Measurements from ENCODE around the gene NTN4.
"Not testable (repeated sequence)": the region's sequence is repeated elsewhere in the genome, so short reads cannot be mapped to it uniquely, and the experiment has no call there.

The NTN4 gene

GRCh38 chr12:95790033-95790916, at the start of gene NTN4:
Gene NTN4 (minus strand): TSS chr12:95790764. CDS start chr12:95790309, 455 bp downstream.
- DNase-seq, result no peak

DNA sequence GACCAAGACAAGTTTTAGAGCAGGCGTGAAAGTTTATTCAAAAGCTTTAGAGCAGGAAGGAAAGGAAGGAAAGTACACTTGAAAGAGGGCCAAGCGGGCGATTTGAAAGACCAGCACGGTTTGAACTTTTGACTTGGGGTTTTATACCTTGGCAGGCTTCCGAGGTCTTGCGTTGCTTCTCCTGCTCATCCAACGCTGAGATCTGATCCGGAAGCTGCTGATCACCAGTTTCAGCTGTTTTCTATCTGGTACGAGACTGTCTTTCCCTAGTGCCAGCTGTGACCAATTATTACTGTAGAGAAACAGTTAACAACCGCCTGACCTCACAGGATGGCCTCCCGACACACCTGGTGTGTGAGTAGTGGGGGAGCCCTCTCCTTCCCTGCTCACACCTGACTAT, 47.6 kb upstream of the NTN4 start:
- DNase-seq, result no peak

- no peak for DNase-seq
Observed at GRCh38 chr12:95837240-95838038, 46.9 kb upstream of the NTN4 start.

DNA sequence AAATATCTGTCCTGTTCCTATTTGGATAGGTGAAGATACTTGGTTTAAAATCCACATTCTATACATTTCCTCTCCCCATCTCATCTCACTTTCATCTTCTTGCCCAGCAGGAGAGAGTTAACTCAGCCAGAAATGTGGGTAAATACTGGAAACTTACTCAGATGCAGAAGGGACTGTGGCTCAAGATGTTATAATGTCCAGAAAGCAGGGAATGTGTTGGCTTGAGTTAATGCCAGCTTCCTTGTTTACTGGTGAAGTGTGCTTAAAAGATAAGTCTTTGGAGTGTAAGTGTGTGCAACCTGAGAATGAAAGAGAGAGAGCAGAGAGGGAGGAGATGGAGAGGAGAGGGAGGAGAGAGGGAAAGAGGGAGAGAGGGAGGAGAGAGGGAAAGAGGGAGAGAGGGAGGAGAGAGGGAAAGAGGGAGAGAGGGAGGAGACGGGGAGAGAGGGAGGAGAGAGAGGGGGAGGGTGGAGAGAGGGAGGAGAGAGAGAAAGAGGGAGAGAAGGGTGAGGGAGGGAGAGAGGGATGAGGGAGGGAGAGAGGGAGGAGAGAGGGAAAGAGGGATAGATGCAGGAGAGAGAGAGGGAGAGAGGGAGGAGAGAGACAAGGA, 46.2 kb upstream of the NTN4 start:
- DNase-seq, result no peak

GRCh38 chr12:95836185-95836609, 45.6 kb upstream of the NTN4 start:
- no peak for DNase-seq

DNA sequence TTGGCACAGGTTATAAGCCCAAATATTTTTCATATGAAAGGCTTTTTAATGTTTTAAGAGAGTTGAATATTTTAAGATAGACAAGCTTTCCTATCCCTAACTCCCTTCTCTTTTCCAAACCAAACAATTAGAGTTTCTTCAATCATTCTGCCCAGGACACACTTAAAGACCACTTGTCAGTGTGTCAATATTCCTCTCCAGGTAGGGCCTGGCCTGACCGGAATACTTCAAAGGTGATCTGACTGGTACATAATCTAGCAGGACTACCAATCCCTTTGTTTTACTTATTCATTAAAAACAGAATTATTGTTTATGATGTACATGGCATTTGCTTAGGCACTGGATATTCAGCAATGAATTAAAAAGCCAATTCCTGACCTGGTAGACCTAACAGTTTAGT, 44.0 kb upstream of the NTN4 start:
- DNase-seq, result no peak

GRCh38 chr12:95830335-95831089, 39.9 kb upstream of the NTN4 start:
- no peak for DNase-seq

- DNase-seq, result no peak
Observed at GRCh38 chr12:95829395-95829794, 38.8 kb upstream of the NTN4 start.

- no peak for DNase-seq
Observed at GRCh38 chr12:95820096-95820703, 29.6 kb upstream of the NTN4 start.

- DNase-seq, result no peak
Observed at GRCh38 chr12:95815632-95816212, 25.2 kb upstream of the NTN4 start.

DNA sequence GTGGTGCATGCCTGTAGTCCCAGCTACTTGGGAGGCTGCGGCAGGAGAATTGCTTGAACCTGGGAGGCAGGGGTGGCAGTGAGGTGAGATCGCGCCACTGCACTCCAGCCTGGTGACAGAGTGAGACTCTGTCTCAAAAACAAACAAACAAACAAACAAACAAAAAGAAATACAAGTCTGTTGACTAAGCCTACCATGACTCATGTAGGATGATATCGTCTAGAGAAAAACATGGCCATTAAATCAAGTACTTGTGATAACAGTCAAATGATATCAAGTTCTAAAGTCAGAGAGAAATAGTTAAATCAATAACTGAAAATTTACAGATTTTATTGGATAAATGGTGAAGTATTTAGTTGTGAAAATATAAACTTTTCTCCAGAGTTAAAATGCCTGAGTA, 21.6 kb upstream of the NTN4 start:
- not testable (repeated sequence) for DNase-seq

- DNase-seq, result no peak
Observed at GRCh38 chr12:95810411-95810810, 19.8 kb upstream of the NTN4 start.

DNA sequence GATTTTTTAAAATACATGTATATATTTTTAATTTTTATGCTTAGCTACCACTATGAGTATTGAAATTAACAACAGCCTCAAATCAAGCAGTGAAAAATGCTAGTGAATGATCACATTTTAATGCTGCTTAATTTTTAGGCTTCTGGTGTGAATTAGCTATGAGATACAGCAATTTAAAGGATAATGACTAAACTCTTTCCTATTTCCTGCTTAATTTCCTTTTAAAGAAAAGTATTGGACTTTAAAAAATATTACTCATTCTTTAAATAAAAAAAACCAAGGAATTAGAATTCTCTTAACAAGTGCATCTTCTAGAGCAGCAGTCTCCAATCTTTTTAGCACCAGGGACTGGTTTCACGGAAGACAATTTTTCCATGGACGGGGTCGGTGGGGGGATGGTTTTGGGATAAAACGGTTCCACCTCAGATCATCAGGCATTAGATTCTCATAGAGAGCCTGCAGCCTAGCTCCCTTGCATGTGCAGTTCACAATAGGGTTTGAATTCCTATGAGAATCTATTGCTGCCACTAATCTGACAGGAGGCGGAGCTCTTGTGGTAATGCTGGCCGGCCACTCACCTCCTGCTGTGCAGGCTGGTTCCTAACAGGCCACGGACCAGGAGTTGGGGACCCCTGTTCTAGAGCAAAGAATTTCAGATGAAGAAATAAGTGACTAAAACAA, 18.6 kb upstream of the NTN4 start:
- DNase-seq, result no peak

DNA sequence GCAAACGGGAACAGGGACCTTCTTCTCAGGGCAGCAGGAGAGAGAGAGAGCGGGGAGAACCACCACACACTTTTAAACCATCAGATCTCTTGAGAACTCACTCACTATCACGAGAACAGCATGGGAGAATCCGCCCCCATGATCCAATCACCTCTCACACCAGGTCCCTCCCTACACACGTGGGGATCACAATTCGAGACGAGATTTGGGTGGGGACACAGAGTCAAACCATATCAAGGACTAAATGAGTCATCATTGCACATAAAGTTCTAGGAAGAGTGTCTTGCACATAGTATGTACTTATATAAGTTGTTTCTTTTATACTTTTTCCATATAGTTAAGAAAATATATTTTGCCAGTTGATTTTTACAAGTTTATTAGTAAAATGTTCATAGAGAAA, 17.6 kb upstream of the NTN4 start:
- no peak for DNase-seq

DNA sequence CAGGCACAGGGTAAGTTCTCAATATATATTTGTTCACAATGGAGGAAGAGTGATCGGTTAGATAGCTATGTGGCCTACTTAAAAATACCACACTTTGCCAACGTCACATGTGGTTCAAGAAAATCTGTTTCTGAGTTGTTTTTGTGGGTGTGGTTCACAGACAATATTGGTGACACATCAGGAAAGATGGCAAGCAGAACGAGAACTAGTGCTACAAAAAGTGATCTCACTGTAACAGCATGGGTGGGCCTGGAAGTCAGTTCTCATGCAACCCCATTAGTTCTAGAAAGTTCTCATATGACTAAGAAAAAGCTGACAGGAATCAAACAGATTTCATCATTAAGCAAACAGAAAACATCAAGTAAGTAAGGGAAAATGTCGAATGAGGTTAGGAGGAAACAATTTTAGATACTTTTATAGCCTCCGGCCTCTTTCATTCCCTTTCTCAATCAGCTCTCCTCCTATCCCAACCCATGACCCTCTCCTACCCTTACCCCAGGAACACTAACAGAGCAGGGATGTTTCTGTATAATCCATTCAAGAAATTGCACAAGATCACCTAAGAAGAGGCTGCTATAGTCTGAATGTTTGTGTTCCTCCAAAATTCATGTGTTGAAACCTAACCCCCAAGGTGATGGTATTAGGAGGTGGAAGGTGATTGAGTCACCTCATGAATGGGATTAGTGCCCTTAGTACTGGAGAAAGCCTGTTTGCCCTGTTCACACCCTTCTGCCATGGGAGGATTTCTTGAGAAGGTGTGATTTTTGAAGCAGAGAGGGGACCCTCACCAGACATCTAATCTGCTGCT, 15.5 kb upstream of the NTN4 start:
- no peak for DNase-seq

GRCh38 chr12:95804291-95804690, 13.7 kb upstream of the NTN4 start:
- no peak for DNase-seq

DNA sequence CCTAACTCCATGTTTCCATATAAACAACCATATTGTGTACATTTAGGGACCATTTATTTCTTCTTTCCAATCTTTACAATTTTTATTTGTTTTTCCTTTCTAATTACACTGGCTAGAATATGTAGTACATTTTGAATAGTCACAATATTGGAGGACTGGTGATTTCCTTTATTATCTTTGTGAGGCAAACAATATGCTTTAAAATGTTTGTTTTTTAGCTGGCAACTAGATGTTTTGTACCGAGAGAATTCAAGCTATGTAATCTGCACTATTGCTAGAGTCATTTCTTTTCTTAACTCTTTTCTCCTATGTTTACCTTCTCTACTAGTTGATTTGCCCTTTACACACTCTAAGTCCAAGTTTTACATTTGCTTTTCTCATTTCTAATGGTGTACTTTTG, 13.3 kb upstream of the NTN4 start:
- no peak for DNase-seq

GRCh38 chr12:95802482-95803270, 12.1 kb upstream of the NTN4 start:
- DNase-seq, result no peak

GRCh38 chr12:95796982-95797289, 6.4 kb upstream of the NTN4 start:
- no peak for DNase-seq

Data from cerebellar nuclear complex (tissue), 1 donor.